Medulla oblongata (tissue), 1 donor: ENCODE measurements around the gene FGL2.
"Not testable (repeated sequence)": the region's sequence is repeated elsewhere in the genome, so short reads cannot be mapped to it uniquely, and the experiment has no call there.

ENCODE experiments used
- DNase-seq: peaks from one replicate; pipeline ENCODE4 v3.0.0-alpha.2; 2015; ENCODE audit errors: extremely low spot score

The FGL2 gene

DNA sequence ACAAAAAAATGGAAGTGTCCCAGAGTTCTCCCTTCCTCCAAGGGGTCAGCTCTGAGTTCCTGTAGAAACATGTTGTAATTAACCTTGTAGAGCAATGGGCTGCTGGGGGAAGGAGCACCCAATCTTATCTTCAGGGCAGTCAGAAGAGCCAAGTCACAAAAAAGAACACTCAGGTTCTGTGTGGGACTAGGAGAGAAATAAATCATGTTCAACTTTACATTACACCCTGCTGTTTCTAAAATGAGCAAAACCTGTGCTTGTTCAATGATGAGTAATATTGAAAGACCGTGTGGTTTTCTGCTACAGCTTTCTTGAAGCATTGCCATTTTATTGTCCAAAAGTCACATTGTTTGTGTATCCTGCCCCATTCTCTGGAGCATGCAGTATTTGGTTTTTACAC lies 42.6 kb downstream of the FGL2 start:
- not testable (repeated sequence) for DNase-seq

DNA sequence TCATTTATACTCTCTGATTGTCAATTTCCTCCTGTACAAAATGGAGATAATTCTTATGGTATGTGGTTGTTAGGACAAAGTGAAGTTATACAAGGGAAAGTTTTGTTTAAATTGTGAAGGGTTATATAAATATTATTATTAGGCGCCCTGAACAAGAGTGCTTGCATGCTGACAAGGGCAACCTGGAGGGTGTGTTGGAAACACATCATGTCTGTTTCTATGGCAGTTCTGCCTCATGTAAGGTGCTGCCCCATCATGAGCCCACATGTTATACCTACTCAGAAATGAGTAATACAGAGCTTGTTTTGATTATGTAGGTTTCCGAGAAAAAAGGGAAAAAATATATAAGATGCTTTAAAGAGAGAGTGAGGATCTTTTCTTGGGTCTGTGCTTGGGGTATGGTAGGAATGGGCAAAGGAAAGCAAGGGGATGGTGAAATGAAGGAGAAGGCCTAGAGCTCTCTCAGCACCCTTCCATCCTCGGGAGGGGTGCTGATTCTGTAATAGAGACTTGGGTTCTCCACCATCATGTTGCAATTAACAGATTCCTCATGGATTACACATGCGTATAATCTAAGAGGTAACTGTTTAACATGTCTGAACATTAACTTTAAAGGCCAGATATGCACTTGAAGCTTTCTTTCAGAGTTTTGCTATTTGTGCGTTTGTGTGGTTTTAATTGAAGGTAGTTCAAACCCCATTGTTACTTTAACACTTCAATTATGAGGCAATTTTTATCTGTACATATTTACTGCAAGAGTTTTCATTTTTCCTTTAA lies 43.8 kb downstream of the FGL2 start:
- DNase-seq, result not testable (repeated sequence)

DNA sequence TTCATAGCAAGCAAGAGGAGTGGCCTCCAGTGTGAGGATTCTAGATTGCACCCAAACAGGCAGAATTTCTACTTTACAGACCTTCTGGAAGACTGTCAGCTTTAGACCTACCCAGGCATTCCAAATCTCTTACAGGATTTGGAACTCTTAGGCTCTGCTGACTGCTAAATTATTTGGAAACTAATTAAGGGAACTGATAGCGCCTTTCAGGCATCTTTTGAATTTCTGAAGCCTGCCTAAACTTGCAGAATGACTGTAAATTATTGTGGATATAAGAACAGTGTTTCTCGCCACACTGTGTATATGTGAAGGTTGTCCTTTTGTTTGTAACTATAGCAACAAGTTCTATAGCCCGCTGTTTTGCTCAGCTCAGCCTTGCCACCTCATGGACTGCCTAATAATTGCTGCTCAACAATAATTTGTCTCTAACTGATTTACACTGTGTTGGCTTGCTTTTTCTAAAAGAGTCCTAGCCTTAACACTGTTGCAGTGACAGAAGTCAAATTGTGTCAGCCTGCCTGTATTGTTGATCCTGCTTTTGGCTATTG lies 44.6 kb downstream of the FGL2 start:
- not testable (repeated sequence) for DNase-seq

DNA sequence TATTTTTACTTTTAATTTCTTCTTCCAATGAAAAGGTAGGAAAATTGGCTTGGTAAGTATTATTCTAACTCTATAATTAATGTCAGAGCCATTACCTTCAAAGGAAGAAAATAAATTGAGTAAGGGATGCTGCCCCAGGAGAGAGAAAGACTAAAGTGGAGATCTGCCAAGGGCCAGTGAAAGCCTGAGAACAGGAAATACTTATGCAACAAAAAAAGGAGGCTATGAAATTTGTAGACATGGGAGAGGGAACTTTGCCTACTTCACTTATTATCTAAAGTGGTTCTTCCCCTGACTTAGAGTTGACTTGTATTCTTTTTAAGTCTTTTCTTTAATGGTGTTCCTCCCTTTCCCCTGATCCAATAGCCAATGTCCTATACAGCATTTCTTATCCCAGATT lies 47.4 kb downstream of the FGL2 start:
- DNase-seq, result not testable (repeated sequence)
